Liver (tissue), 9 donors: Measurements from ENCODE around the gene DNAAF5. TPM values are rescaled to one million over a fixed set of nuclear protein-coding genes. Genes with fewer than 3 reads are reported as not detected.

Experiments
- DNase-seq: peaks from one replicate; pipeline ENCODE4 v3.0.0-alpha.2; 2017; ENCODE audit warnings: low spot score
- H3K27ac ChIP-seq, 2 donors: one replicate each; pipeline ENCODE4 v1.7.0; 2013; ENCODE audit warnings: inconsistent platforms in 2 of 2, low read length in 2 of 2, control low read depth in 1 of 2, low read depth in 1 of 2, mild to moderate bottlenecking in 1 of 2
- H3K27me3 ChIP-seq, 4 donors: one replicate each; pipeline versions ENCODE4 v1.6.1 to v1.7.0; 2013; ENCODE audit warnings: low read length in 3 of 4, inconsistent platforms in 1 of 4, mild to moderate bottlenecking in 1 of 4, moderate library complexity in 1 of 4; ENCODE audit not compliant: control insufficient read depth in 4 of 4, insufficient read depth in 4 of 4
- H3K36me3 ChIP-seq, 4 donors: one replicate each; pipeline versions ENCODE4 v1.6.1 to v1.7.0; 2013; ENCODE audit warnings: low read length in 3 of 4, mild to moderate bottlenecking in 3 of 4, low read depth in 1 of 4, moderate library complexity in 1 of 4; ENCODE audit not compliant: control insufficient read depth in 4 of 4, insufficient read depth in 3 of 4
- H3K4me1 ChIP-seq, 4 donors: one replicate each; pipeline versions ENCODE4 v1.6.1 to v1.7.0; 2013; ENCODE audit warnings: low read length in 3 of 4, mild to moderate bottlenecking in 3 of 4, moderate library complexity in 1 of 4; ENCODE audit not compliant: control insufficient read depth in 4 of 4, insufficient read depth in 4 of 4
- H3K4me3 ChIP-seq, 3 donors: one replicate each; pipeline versions ENCODE4 v1.6.1 to v1.7.0; 2013; ENCODE audit warnings: low read length in 3 of 3, control low read depth in 1 of 3, low read depth in 1 of 3, mild to moderate bottlenecking in 1 of 3
- H3K9ac ChIP-seq, 2 donors: one replicate each; pipeline ENCODE4 v1.7.0; 2013; ENCODE audit warnings: low read length in 2 of 2, mild to moderate bottlenecking in 2 of 2, moderate library complexity in 2 of 2, control low read depth in 1 of 2, low read depth in 1 of 2
- H3K9me3 ChIP-seq, 4 donors: one replicate each; pipeline versions ENCODE4 v1.6.1 to v1.7.0; 2013; ENCODE audit warnings: low read length in 3 of 4; ENCODE audit not compliant: control insufficient read depth in 4 of 4
- CTCF ChIP-seq: fragments of 150-350 bp; IDR thresholded peaks from 2 replicates; pipeline ENCODE4 v1.5.1; 2017; ENCODE audit warnings: improper control_type of control experiment, low read depth, low read length; ENCODE audit not compliant: missing input control
- EGR1 ChIP-seq, 2 donors: IDR thresholded peaks; 2 replicates each; pipeline ENCODE4 v1.6.1; 2016 to 2018; ENCODE audit warnings: antibody characterized with exemption in 2 of 2, low read depth in 2 of 2
- FOXA1 ChIP-seq: IDR thresholded peaks from 2 replicates; pipeline ENCODE4 v1.6.1; 2016; ENCODE audit warnings: antibody characterized with exemption
- FOXA2 ChIP-seq: IDR thresholded peaks from 2 replicates; pipeline ENCODE4 v1.6.1; 2016; ENCODE audit warnings: antibody characterized with exemption
- GABPA ChIP-seq, 2 donors: IDR thresholded peaks in 1 of 2; conservative IDR thresholded peaks in 1 of 2; 2 replicates each; pipeline ENCODE4 v1.6.1; 2016; ENCODE audit warnings: antibody characterized with exemption in 2 of 2, mild to moderate bottlenecking in 1 of 2, moderate library complexity in 1 of 2
- HNF4A ChIP-seq, 2 donors: conservative IDR thresholded peaks; 2 replicates each; pipeline ENCODE4 v1.6.1; 2016; ENCODE audit warnings: antibody characterized with exemption in 2 of 2, mild to moderate bottlenecking in 2 of 2
- HNF4G ChIP-seq: IDR thresholded peaks from 2 replicates; pipeline ENCODE4 v1.6.1; 2016; ENCODE audit warnings: antibody characterized with exemption
- JUND ChIP-seq, 2 donors: IDR thresholded peaks; 2 replicates each; pipeline ENCODE4 v1.6.1; 2016; ENCODE audit warnings: antibody characterized with exemption in 2 of 2
- NR2F2 ChIP-seq: IDR thresholded peaks from 2 replicates; pipeline ENCODE4 v1.6.1; 2016; ENCODE audit warnings: antibody characterized with exemption
- REST ChIP-seq: IDR thresholded peaks from 2 replicates; pipeline ENCODE4 v1.6.1; 2016; ENCODE audit warnings: antibody characterized with exemption, mild to moderate bottlenecking
- RXRA ChIP-seq, 2 donors: IDR thresholded peaks; 2 replicates each; pipeline ENCODE4 v1.6.1; 2017 to 2018; ENCODE audit warnings: antibody characterized with exemption in 2 of 2, mild to moderate bottlenecking in 1 of 2
- SP1 ChIP-seq: IDR thresholded peaks from 2 replicates; pipeline ENCODE4 v1.6.1; 2018; ENCODE audit warnings: antibody characterized with exemption, mild to moderate bottlenecking
- TAF1 ChIP-seq: conservative IDR thresholded peaks from 2 replicates; pipeline ENCODE4 v1.6.1; 2016; ENCODE audit warnings: antibody characterized with exemption, mild to moderate bottlenecking
- YY1 ChIP-seq: IDR thresholded peaks from 2 replicates; pipeline ENCODE4 v1.6.1; 2016; ENCODE audit warnings: antibody characterized with exemption, mild to moderate bottlenecking
- WGBS: extraction: QIAGEN DNeasy Blood & Tissue Kit; methylation state at CpG from one replicate; pipeline ENCODE4 v1.1.7; 2013; 5-methylcytosine and 5-hydroxymethylcytosine counted together
- polyA plus RNA-seq, 2 donors: library from polyadenylated mRNA; stranded (reverse) in 1 of 2; unstranded in 1 of 2; fragments of 200-250 nt in 1 of 2; fragments of >200 nt in 1 of 2; fragmentation: Nextera tagmentation in 1 of 2; extraction: Ambion mirVana in 1 of 2; gene quantifications; one replicate each; pipeline versions ENCODE4 v1.2.1 to v1.2.3, GENCODE V29; 2013 to 2015
- total RNA-seq, 2 donors: library from RNA; depleted of rRNA; stranded (reverse); fragments of >200 nt; gene quantifications; one replicate each; pipeline ENCODE4 v1.2.3, GENCODE V29; 2014
- TF ChIP-seq, protein P1 (sequence below): IDR thresholded peaks from 2 replicates; pipeline ENCODE4 v1.6.1; 2016; ENCODE audit warnings: antibody characterized with exemption
- TF ChIP-seq, protein P2 (sequence below): IDR thresholded peaks from 2 replicates; pipeline ENCODE4 v1.6.1; 2016; ENCODE audit warnings: antibody characterized with exemption
- TF ChIP-seq, protein P3 (sequence below): IDR thresholded peaks from 2 replicates; pipeline ENCODE4 v1.6.1; 2016; ENCODE audit warnings: antibody characterized with exemption
- donor health status: healthy.
- donor health status: healthy.
- donor health status: healthy.
- donor health status: healthy.
- donor health status: healthy.

DNAAF5 gene
- total and polyA plus RNA-seq, 4 donors, result 3.1 to 11.1 (median 9.5) TPM

- no peak overlapping the region for H3K9ac ChIP-seq
- no peak for DNase-seq
- TF ChIP-seq FOXA1 (no peak), FOXA2 (no peak), HNF4A (conservative IDR thresholded peaks at IDR 0.05) (no peak), JUND (IDR thresholded peaks at IDR 0.05) (no peak), YY1 (no peak), NR2F2 (no peak), GABPA (IDR thresholded peaks at IDR 0.05 in 1 of 2, conservative IDR thresholded peaks at IDR 0.05 in 1 of 2) (no peak), SP1 (no peak), CTCF (no peak), TAF1 (no peak), RXRA (IDR thresholded peaks at IDR 0.05) (no peak)
- TF ChIP-seq, protein P1, sequence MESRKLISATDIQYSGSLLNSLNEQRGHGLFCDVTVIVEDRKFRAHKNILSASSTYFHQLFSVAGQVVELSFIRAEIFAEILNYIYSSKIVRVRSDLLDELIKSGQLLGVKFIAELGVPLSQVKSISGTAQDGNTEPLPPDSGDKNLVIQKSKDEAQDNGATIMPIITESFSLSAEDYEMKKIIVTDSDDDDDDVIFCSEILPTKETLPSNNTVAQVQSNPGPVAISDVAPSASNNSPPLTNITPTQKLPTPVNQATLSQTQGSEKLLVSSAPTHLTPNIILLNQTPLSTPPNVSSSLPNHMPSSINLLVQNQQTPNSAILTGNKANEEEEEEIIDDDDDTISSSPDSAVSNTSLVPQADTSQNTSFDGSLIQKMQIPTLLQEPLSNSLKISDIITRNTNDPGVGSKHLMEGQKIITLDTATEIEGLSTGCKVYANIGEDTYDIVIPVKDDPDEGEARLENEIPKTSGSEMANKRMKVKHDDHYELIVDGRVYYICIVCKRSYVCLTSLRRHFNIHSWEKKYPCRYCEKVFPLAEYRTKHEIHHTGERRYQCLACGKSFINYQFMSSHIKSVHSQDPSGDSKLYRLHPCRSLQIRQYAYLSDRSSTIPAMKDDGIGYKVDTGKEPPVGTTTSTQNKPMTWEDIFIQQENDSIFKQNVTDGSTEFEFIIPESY, result no peak
- TF ChIP-seq, protein P2, sequence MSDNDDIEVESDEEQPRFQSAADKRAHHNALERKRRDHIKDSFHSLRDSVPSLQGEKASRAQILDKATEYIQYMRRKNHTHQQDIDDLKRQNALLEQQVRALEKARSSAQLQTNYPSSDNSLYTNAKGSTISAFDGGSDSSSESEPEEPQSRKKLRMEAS, result no peak
- H3K4me1 ChIP-seq, result no peaks in the 10 kb centered on the region
- H3K9me3 ChIP-seq, result no peaks in the 10 kb centered on the region
- no peak overlapping the region for H3K4me3 ChIP-seq
- no peak overlapping the region for H3K27ac ChIP-seq
- H3K27me3 ChIP-seq, result no peaks in the 10 kb centered on the region
- H3K36me3 ChIP-seq, result peaks cover 9 to 57% (median 28%) of the 10 kb centered on the region in 4 donors
- WGBS, result 94% methylated on average over 8 of the region's 8 CpGs
These were observed 33.1 kb downstream of the DNAAF5 start for GRCh38 chr7:759569-759968.

DNA sequence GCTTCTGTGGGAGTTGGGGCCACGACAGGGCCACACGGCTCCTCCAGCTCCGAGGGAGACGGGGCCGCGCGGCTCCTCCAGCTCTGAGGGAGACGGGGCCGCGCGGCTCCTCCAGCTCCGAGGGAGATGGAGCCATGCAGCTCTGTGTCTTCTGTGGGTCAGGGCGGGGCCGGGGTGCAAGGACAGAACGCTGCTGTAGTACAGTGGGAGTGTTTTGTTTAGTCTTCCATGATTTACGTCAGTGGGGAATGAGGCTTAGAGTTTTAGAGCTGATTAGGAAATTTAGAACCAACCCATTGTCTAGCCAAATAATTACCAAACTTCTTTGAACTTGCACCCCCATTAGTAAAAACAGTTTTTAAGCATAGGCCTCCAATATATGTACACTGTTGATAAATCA is 33.5 kb downstream of the DNAAF5 start:
- Histone ChIP-seq H3K36me3 (peaks cover 7 to 54% (median 26%) of the 10 kb centered on the region in 4 donors), H3K4me3 (no peak overlapping the region), H3K27me3 (no peaks in the 10 kb centered on the region), H3K9ac (no peak overlapping the region), H3K9me3 (no peaks in the 10 kb centered on the region), H3K27ac (no peak overlapping the region), H3K4me1 (no peaks in the 10 kb centered on the region)
- WGBS, result 93% methylated on average over 16 of the region's 16 CpGs
- TF ChIP-seq NR2F2 (no peak), REST (no peak), HNF4G (no peak), JUND (IDR thresholded peaks at IDR 0.05) (no peak), RXRA (IDR thresholded peaks at IDR 0.05) (no peak), EGR1 (IDR thresholded peaks at IDR 0.05; ENCODE audit: low read depth in 2 of 2) (no peak), TAF1 (no peak), FOXA1 (no peak), SP1 (no peak), HNF4A (conservative IDR thresholded peaks at IDR 0.05) (no peak), GABPA (IDR thresholded peaks at IDR 0.05 in 1 of 2, conservative IDR thresholded peaks at IDR 0.05 in 1 of 2) (no peak)
- TF ChIP-seq, protein P3, sequence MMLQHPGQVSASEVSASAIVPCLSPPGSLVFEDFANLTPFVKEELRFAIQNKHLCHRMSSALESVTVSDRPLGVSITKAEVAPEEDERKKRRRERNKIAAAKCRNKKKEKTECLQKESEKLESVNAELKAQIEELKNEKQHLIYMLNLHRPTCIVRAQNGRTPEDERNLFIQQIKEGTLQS, result no peak
- TF ChIP-seq, protein P2, result no peak
- TF ChIP-seq, protein P1, result no peak
- DNase-seq, result no peak
